HEK293 (cell line): Measurements from ENCODE around the gene FRYL.

Source experiments
- CTCF ChIA-PET: fragments of 350-600 bp; formaldehyde crosslinking; extraction: SDS; loops from one replicate; lab custom pipeline; 2021; ENCODE audit warnings: antibody characterized with exemption; lab: Yijun Ruan, JAX
- POLR2A ChIA-PET: fragments of 300-600 bp; formaldehyde crosslinking; extraction: SDS; loops from one replicate; lab custom pipeline; 2020; ENCODE audit warnings: antibody characterized with exemption, inconsistent platforms; lab: Yijun Ruan, JAX
- H3K27ac ChIP-seq: fragments of 200-500 bp; sonication (Bioruptor generic); 2 replicates; pipeline ENCODE4 v1.5.1; 2014; ENCODE audit warnings: low read depth, low read length, control low read depth, inconsistent platforms; ENCODE audit errors: extremely low read depth
- H3K36me3 ChIP-seq, 2 experiments: fragments of 200-500 bp in 1 of 2; sonication (Bioruptor generic) in 1 of 2; 1 replicate in 1 of 2; 2 replicates in 1 of 2; pipeline ENCODE4 v1.5.1; 2014 to 2017; ENCODE audit warnings: inconsistent platforms in 2 of 2, low read length in 2 of 2; ENCODE audit not compliant: control insufficient read depth in 2 of 2, insufficient read depth in 1 of 2
- H3K4me1 ChIP-seq: fragments of 200-500 bp; sonication (Bioruptor generic); 2 replicates; pipeline ENCODE4 v1.5.1; 2014; ENCODE audit warnings: mild to moderate bottlenecking, low read length, inconsistent platforms; ENCODE audit not compliant: control insufficient read depth, insufficient read depth
- H3K4me3 ChIP-seq: 2 replicates; pipeline ENCODE4 v1.5.1; 2011; ENCODE audit warnings: low read depth, mild to moderate bottlenecking, control low read depth, low read length, moderate library complexity
- H3K9me3 ChIP-seq: fragments of 200-500 bp; sonication (Bioruptor generic); 2 replicates; pipeline ENCODE4 v1.5.1; 2014; ENCODE audit warnings: low read depth, low read length, inconsistent platforms; ENCODE audit not compliant: control insufficient read depth, insufficient read depth
- CTCF ChIP-seq: fragments of 450-650 bp; formaldehyde crosslinking; IDR thresholded peaks from 2 replicates; pipeline ENCODE4 v1.5.1; 2016; ENCODE audit warnings: missing biosample characterization, missing genetic modification characterization
- GLI2 ChIP-seq: fragments of 450-650 bp; formaldehyde crosslinking; IDR thresholded peaks from 2 replicates; pipeline ENCODE4; 2017; ENCODE audit warnings: missing biosample characterization, missing genetic modification characterization, low read depth, borderline replicate concordance
- HOXA7 ChIP-seq: sonication (generic); formaldehyde crosslinking; IDR thresholded peaks from 2 replicates; pipeline ENCODE4 v1.8.1; 2022; ENCODE audit warnings: missing genetic modification reagents, borderline replicate concordance
- KLF10 ChIP-seq: fragments of 450-650 bp; IDR thresholded peaks from 2 replicates; pipeline ENCODE4 v1.5.1; 2018; ENCODE audit warnings: missing biosample characterization, mild to moderate bottlenecking, missing genetic modification characterization
- KLF17 ChIP-seq: fragments of 450-650 bp; formaldehyde crosslinking; IDR thresholded peaks from 2 replicates; pipeline ENCODE4 v1.5.1; 2016; ENCODE audit warnings: missing biosample characterization, missing genetic modification characterization
- MYNN ChIP-seq: fragments of 450-650 bp; formaldehyde crosslinking; IDR thresholded peaks from 2 replicates; pipeline ENCODE4 v1.5.1; 2016; ENCODE audit warnings: missing biosample characterization, missing genetic modification characterization, borderline replicate concordance
- MZF1 ChIP-seq: fragments of 450-650 bp; formaldehyde crosslinking; IDR thresholded peaks from 2 replicates; pipeline ENCODE4 v1.5.1; 2017; ENCODE audit warnings: missing biosample characterization, missing genetic modification characterization, borderline replicate concordance
- OSR2 ChIP-seq: fragments of 450-650 bp; formaldehyde crosslinking; IDR thresholded peaks from 2 replicates; pipeline ENCODE4 v1.5.1; 2016; ENCODE audit warnings: missing biosample characterization, missing genetic modification characterization
- PRDM1 ChIP-seq: fragments of 450-650 bp; formaldehyde crosslinking; IDR thresholded peaks from 2 replicates; pipeline ENCODE4; 2016; ENCODE audit warnings: missing biosample characterization, missing genetic modification characterization
- REPIN1 ChIP-seq: fragments of 450-650 bp; formaldehyde crosslinking; IDR thresholded peaks from 2 replicates; pipeline ENCODE4 v1.5.1; 2017; ENCODE audit warnings: missing biosample characterization, missing genetic modification characterization, low read depth
- ZBTB20 ChIP-seq: fragments of 450-650 bp; formaldehyde crosslinking; IDR thresholded peaks from 2 replicates; pipeline ENCODE4 v1.5.1; 2016; ENCODE audit warnings: missing biosample characterization, missing genetic modification characterization
- ZBTB21 ChIP-seq: fragments of 450-650 bp; formaldehyde crosslinking; IDR thresholded peaks from 2 replicates; pipeline ENCODE4 v1.5.1; 2017; ENCODE audit warnings: missing biosample characterization, missing genetic modification characterization
- ZEB2 ChIP-seq: fragments of 450-650 bp; formaldehyde crosslinking; IDR thresholded peaks from 2 replicates; pipeline ENCODE4 v1.5.1; 2016; ENCODE audit warnings: missing biosample characterization, missing genetic modification characterization
- ZFP41 ChIP-seq: fragments of 450-650 bp; formaldehyde crosslinking; IDR thresholded peaks from 2 replicates; pipeline ENCODE4 v1.5.1; 2016; ENCODE audit warnings: missing biosample characterization, missing genetic modification characterization, borderline replicate concordance
- ZNF112 ChIP-seq: fragments of 450-650 bp; formaldehyde crosslinking; IDR thresholded peaks from 2 replicates; pipeline ENCODE4 v1.5.0; 2017; ENCODE audit warnings: missing biosample characterization, missing genetic modification characterization
- ZNF16 ChIP-seq: fragments of 450-650 bp; formaldehyde crosslinking; IDR thresholded peaks from 2 replicates; pipeline ENCODE4 v1.5.1; 2016; ENCODE audit warnings: low read depth, missing biosample characterization, missing genetic modification characterization
- ZNF174 ChIP-seq: fragments of 450-650 bp; formaldehyde crosslinking; IDR thresholded peaks from 2 replicates; pipeline ENCODE4 v1.5.0; 2017; ENCODE audit warnings: missing biosample characterization, mild to moderate bottlenecking, missing genetic modification characterization
- ZNF175 ChIP-seq: fragments of 450-650 bp; formaldehyde crosslinking; IDR thresholded peaks from 2 replicates; pipeline ENCODE4 v1.5.1; 2016; ENCODE audit warnings: missing biosample characterization, missing genetic modification characterization
- ZNF2 ChIP-seq: fragments of 450-650 bp; formaldehyde crosslinking; IDR thresholded peaks from 2 replicates; pipeline ENCODE4 v1.5.1; 2016; ENCODE audit warnings: missing biosample characterization, missing genetic modification characterization
- ZNF202 ChIP-seq: fragments of 450-650 bp; formaldehyde crosslinking; IDR thresholded peaks from 2 replicates; pipeline ENCODE4 v1.5.1; 2016; ENCODE audit warnings: missing biosample characterization, missing genetic modification characterization, borderline replicate concordance
- ZNF26 ChIP-seq: fragments of 450-650 bp; formaldehyde crosslinking; IDR thresholded peaks from 2 replicates; pipeline ENCODE4 v1.5.1; 2016; ENCODE audit warnings: missing biosample characterization, missing genetic modification characterization
- ZNF266 ChIP-seq: fragments of 450-650 bp; formaldehyde crosslinking; IDR thresholded peaks from 2 replicates; pipeline ENCODE4 v1.5.1; 2016; ENCODE audit warnings: missing biosample characterization, missing genetic modification characterization, low read depth
- ZNF324 ChIP-seq: fragments of 450-650 bp; formaldehyde crosslinking; IDR thresholded peaks from 2 replicates; pipeline ENCODE4 v1.5.1; 2016; ENCODE audit warnings: missing biosample characterization, missing genetic modification characterization
- ZNF350 ChIP-seq: fragments of 450-650 bp; formaldehyde crosslinking; IDR thresholded peaks from 2 replicates; pipeline ENCODE4 v1.5.0; 2017; ENCODE audit warnings: missing biosample characterization, mild to moderate bottlenecking, missing genetic modification characterization
- ZNF366 ChIP-seq: fragments of 450-650 bp; formaldehyde crosslinking; conservative IDR thresholded peaks from 2 replicates; pipeline ENCODE4 v1.5.1; 2016; ENCODE audit warnings: missing biosample characterization, missing genetic modification characterization
- ZNF37A ChIP-seq: fragments of 450-650 bp; IDR thresholded peaks from 2 replicates; pipeline ENCODE4 v1.5.1; 2018; ENCODE audit warnings: missing biosample characterization, missing genetic modification characterization
- ZNF521 ChIP-seq: fragments of 450-650 bp; formaldehyde crosslinking; IDR thresholded peaks from 2 replicates; pipeline ENCODE4 v1.5.1; 2017; ENCODE audit warnings: missing biosample characterization, mild to moderate bottlenecking, missing genetic modification characterization
- ZNF558 ChIP-seq: fragments of 450-650 bp; formaldehyde crosslinking; IDR thresholded peaks from 2 replicates; pipeline ENCODE4 v1.5.1; 2016; ENCODE audit warnings: missing biosample characterization, missing genetic modification characterization
- ZNF571 ChIP-seq: fragments of 450-650 bp; formaldehyde crosslinking; IDR thresholded peaks from 2 replicates; pipeline ENCODE4 v1.5.0; 2017; ENCODE audit warnings: missing biosample characterization, missing genetic modification characterization
- ZNF629 ChIP-seq: fragments of 450-650 bp; formaldehyde crosslinking; IDR thresholded peaks from 2 replicates; pipeline ENCODE4 v1.5.1; 2017; ENCODE audit warnings: missing biosample characterization, missing genetic modification characterization
- ZNF677 ChIP-seq: fragments of 450-650 bp; IDR thresholded peaks from 2 replicates; pipeline ENCODE4 v1.5.0; 2018; ENCODE audit warnings: missing biosample characterization, mild to moderate bottlenecking, missing genetic modification characterization, moderate library complexity
- ZNF76 ChIP-seq: fragments of 450-650 bp; formaldehyde crosslinking; IDR thresholded peaks from 2 replicates; pipeline ENCODE4; 2016; ENCODE audit warnings: low read depth, missing biosample characterization, missing genetic modification characterization, borderline replicate concordance
- ZNF768 ChIP-seq: fragments of 450-650 bp; formaldehyde crosslinking; IDR thresholded peaks from 2 replicates; pipeline ENCODE4 v1.5.1; 2018; ENCODE audit warnings: missing biosample characterization, mild to moderate bottlenecking, missing genetic modification characterization
- ZNF843 ChIP-seq: fragments of 450-650 bp; formaldehyde crosslinking; IDR thresholded peaks from 2 replicates; pipeline ENCODE4 v1.5.1; 2016; ENCODE audit warnings: missing biosample characterization, missing genetic modification characterization
- ZSCAN30 ChIP-seq: fragments of 450-650 bp; IDR thresholded peaks from 2 replicates; pipeline ENCODE4 v1.5.1; 2018; ENCODE audit warnings: missing biosample characterization, mild to moderate bottlenecking, missing genetic modification characterization, moderate library complexity
- TF ChIP-seq, protein P1 (sequence below): fragments of 450-650 bp; formaldehyde crosslinking; IDR thresholded peaks from 2 replicates; pipeline ENCODE4 v1.5.1; 2016; ENCODE audit warnings: missing biosample characterization, missing genetic modification characterization

Gene FRYL

GRCh38 chr4:48742412-48742811, 37.7 kb downstream of the FRYL start:
- ChIA-PET CTCF (no interaction called here), POLR2A (no interaction called here)
- TF ChIP-seq ZNF324 (tag by site-specific recombination), result no peak
- TF ChIP-seq ZNF37A (tag by site-specific recombination), result no peak
- no peak for TF ChIP-seq ZFP41
- no peak for TF ChIP-seq ZNF112 (tag by site-specific recombination)
- no peak for TF ChIP-seq ZNF16 (tag by site-specific recombination)
- TF ChIP-seq HOXA7, result no peak
- no peak for TF ChIP-seq PRDM1 (tag by site-specific recombination)
- no peak for TF ChIP-seq ZNF366
- TF ChIP-seq ZBTB21, result no peak
- TF ChIP-seq ZNF175 (tag by site-specific recombination), result no peak
- TF ChIP-seq ZNF558 (tag by site-specific recombination), result no peak
- no peak for TF ChIP-seq MZF1 (tag by site-specific recombination)
- TF ChIP-seq ZNF266 (tag by site-specific recombination), result no peak
- TF ChIP-seq ZSCAN30 (tag by site-specific recombination), result no peak
- TF ChIP-seq OSR2 (tag by site-specific recombination), result no peak
- no peak for TF ChIP-seq REPIN1 (tag by site-specific recombination)
- no peak for TF ChIP-seq ZNF571
- no peak for TF ChIP-seq ZNF629
- no peak for TF ChIP-seq ZBTB20
- H3K9me3 ChIP-seq, result no peaks in the 10 kb centered on the region
- no peaks in the 10 kb centered on the region for H3K36me3 ChIP-seq
- H3K27ac ChIP-seq, result no peak overlapping the region
- no peaks in the 10 kb centered on the region for H3K4me1 ChIP-seq
- H3K4me3 ChIP-seq, result no peak overlapping the region

- H3K4me1 ChIP-seq, result no peaks in the 10 kb centered on the region
- no peak overlapping the region for H3K4me3 ChIP-seq
- POLR2A ChIA-PET, result no interaction called here
- no peak overlapping the region for H3K27ac ChIP-seq
- CTCF ChIA-PET, result no interaction called here
- H3K9me3 ChIP-seq, result no peaks in the 10 kb centered on the region
- H3K36me3 ChIP-seq, result no peaks in the 10 kb centered on the region; a peak in 1 of 3 replicates
- TF ChIP-seq ZNF843 (tag by site-specific recombination) (no peak), ZNF324 (tag by site-specific recombination) (no peak), ZNF768 (tag by site-specific recombination) (no peak), ZNF202 (tag by site-specific recombination) (no peak), CTCF (tag by site-specific recombination) (no peak), ZEB2 (tag by site-specific recombination) (no peak), ZNF2 (tag by site-specific recombination) (no peak), GLI2 (no peak), MYNN (tag by site-specific recombination) (no peak), ZNF677 (no peak), KLF17 (tag by site-specific recombination) (no peak), ZNF174 (tag by site-specific recombination) (no peak), KLF10 (tag by site-specific recombination) (no peak), ZNF76 (tag by site-specific recombination) (no peak), ZNF350 (tag by site-specific recombination) (no peak), PRDM1 (tag by site-specific recombination) (no peak), ZNF26 (no peak), ZNF521 (tag by site-specific recombination) (no peak)
- TF ChIP-seq, protein P1, sequence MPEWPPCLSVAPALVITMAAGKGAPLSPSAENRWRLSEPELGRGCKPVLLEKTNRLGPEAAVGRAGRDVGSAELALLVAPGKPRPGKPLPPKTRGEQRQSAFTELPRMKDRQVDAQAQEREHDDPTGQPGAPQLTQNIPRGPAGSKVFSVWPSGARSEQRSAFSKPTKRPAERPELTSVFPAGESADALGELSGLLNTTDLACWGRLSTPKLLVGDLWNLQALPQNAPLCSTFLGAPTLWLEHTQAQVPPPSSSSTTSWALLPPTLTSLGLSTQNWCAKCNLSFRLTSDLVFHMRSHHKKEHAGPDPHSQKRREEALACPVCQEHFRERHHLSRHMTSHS (tag by site-specific recombination), result no peak
Measured at GRCh38 chr4:48739560-48740019, 40.5 kb downstream of the FRYL start.
